HepG2 (cell line): Measurements from ENCODE around the gene AQP12A. TPM values are rescaled to one million over a fixed set of nuclear protein-coding genes. Genes with fewer than 3 reads are reported as not detected.

ENCODE experiments used
- ATAC-seq: fragments of 200-7000 bp; cut with Tn5 transposase; 3 replicates; pipeline ENCODE4 v1.9.1; 2020; ENCODE audit warnings: mild to moderate bottlenecking, moderate library complexity
- BruUV-seq: library from RNA; stranded (reverse); fragments of 400-500 nt; replicated peaks from 2 replicates; lab custom pipeline; 2021; lab: Mats Ljungman, UMichigan
- CTCF ChIA-PET: fragments of 300-600 bp; formaldehyde crosslinking; extraction: SDS; loops from one replicate; lab custom pipeline; 2021; ENCODE audit warnings: low total read pairs, inconsistent platforms, low intra/inter-chr PET ratio; lab: Yijun Ruan, JAX
- POLR2A ChIA-PET: fragments of 350-600 bp; sonication (Branson Sonifier 250); formaldehyde crosslinking; loops from one replicate; lab custom pipeline; 2020; ENCODE audit warnings: antibody characterized with exemption, inconsistent platforms; lab: Yijun Ruan, JAX
- DNase-seq: peaks from one replicate; pipeline ENCODE4 v3.0.0-alpha.2; 2015; ENCODE audit warnings: low spot score
- FAIRE-seq: peaks from 3 replicates; lab custom pipeline; 2011; peaks lifted over from hg19 to GRCh38; lab: Jason Lieb, UNC
- H2AFZ ChIP-seq: one replicate; pipeline ENCODE4 v1.6.1; 2011; ENCODE audit warnings: low read length, inconsistent platforms
- H3K27ac ChIP-seq: fragments of 300-600 bp; 3 replicates; pipeline ENCODE4 v1.8.0; 2011; ENCODE audit warnings: mixed run types, mild to moderate bottlenecking, mixed read lengths, low read length, inconsistent platforms; ENCODE audit not compliant: insufficient read depth; ENCODE audit errors: extremely low read length
- H3K27me3 ChIP-seq, 2 experiments: fragments of 200-600 bp in 1 of 2; 2 replicates in 1 of 2; 3 replicates in 1 of 2; pipeline versions ENCODE4 v1.6.0 to v1.8.0; 2011; ENCODE audit warnings: low read length in 2 of 2, mild to moderate bottlenecking in 2 of 2, moderate library complexity in 2 of 2, inconsistent platforms in 1 of 2; ENCODE audit not compliant: insufficient read depth in 2 of 2, control insufficient read depth in 1 of 2
- H3K36me3 ChIP-seq, 2 experiments: fragments of 200-600 bp in 1 of 2; replicated peaks in 1 of 2; 2 replicates in 1 of 2; 3 replicates in 1 of 2; pipeline versions ENCODE4 v1.5.1 to v1.8.0; 2011; ENCODE audit warnings: low read length in 2 of 2, inconsistent platforms in 1 of 2; ENCODE audit not compliant: insufficient read depth in 2 of 2, control insufficient read depth in 1 of 2
- H3K4me1 ChIP-seq: 2 replicates; pipeline ENCODE4 v1.5.1; 2012; ENCODE audit warnings: low read length, inconsistent platforms; ENCODE audit not compliant: insufficient read depth
- H3K4me2 ChIP-seq: 2 replicates; pipeline ENCODE4 v1.6.0; 2011; ENCODE audit warnings: low read depth, low read length, inconsistent platforms
- H3K4me3 ChIP-seq, 3 experiments: fragments of 200-600 bp in 1 of 3; sonication (generic), shearing (Covaris generic) in 1 of 3; replicated peaks in 1 of 3; 2 replicates each; pipeline ENCODE4 v1.5.1; 2011 to 2016; ENCODE audit warnings: low read length in 3 of 3, inconsistent platforms in 2 of 3, low read depth in 2 of 3, mild to moderate bottlenecking in 2 of 3, control low read depth in 1 of 3, mixed read lengths in 1 of 3; ENCODE audit not compliant: insufficient read depth in 1 of 3
- H3K79me2 ChIP-seq: one replicate; pipeline ENCODE4 v1.6.1; 2011; ENCODE audit warnings: low read length, inconsistent platforms; ENCODE audit not compliant: insufficient read depth
- H3K9ac ChIP-seq: 2 replicates; pipeline ENCODE4 v1.6.0; 2011; ENCODE audit warnings: mild to moderate bottlenecking, low read depth, low read length, inconsistent platforms; ENCODE audit not compliant: insufficient read depth
- H3K9me3 ChIP-seq: 2 replicates; pipeline ENCODE4 v1.5.1; 2012; ENCODE audit warnings: mild to moderate bottlenecking, low read length
- H4K20me1 ChIP-seq: 2 replicates; pipeline ENCODE4 v1.6.0; 2011; ENCODE audit warnings: inconsistent platforms, mild to moderate bottlenecking, low read length, moderate library complexity; ENCODE audit not compliant: insufficient read depth
- AKNA ChIP-seq: sonication (generic); formaldehyde crosslinking; IDR thresholded peaks from 2 replicates; pipeline ENCODE4 v1.4.0; 2020; ENCODE audit warnings: missing genetic modification reagents, borderline replicate concordance
- BCLAF1 ChIP-seq: fragments of 450-650 bp; IDR thresholded peaks from 2 replicates; pipeline ENCODE4 v1.6.1; 2017; ENCODE audit warnings: mild to moderate bottlenecking
- DNMT3B ChIP-seq: conservative IDR thresholded peaks from 2 replicates; pipeline ENCODE4 v1.6.1; 2016; ENCODE audit warnings: missing biosample characterization, control low read depth
- KLF6 ChIP-seq: IDR thresholded peaks from 2 replicates; pipeline ENCODE4 v1.8.0; 2016; ENCODE audit warnings: missing biosample characterization, missing genetic modification reagents
- POGZ ChIP-seq: sonication (generic); formaldehyde crosslinking; IDR thresholded peaks from 2 replicates; pipeline ENCODE4 v1.4.0; 2020; ENCODE audit warnings: mild to moderate bottlenecking, missing genetic modification reagents
- PRMT3 ChIP-seq: sonication (generic); formaldehyde crosslinking; IDR thresholded peaks from 2 replicates; pipeline ENCODE4 v1.8.1; 2022; ENCODE audit warnings: low read depth, mild to moderate bottlenecking, moderate library complexity, missing genetic modification reagents, borderline replicate concordance
- ZNF138 ChIP-seq: sonication (generic); formaldehyde crosslinking; IDR thresholded peaks from 2 replicates; pipeline ENCODE4 v1.5.0; 2020; ENCODE audit warnings: mild to moderate bottlenecking, low read depth, missing genetic modification reagents
- ZNF34 ChIP-seq: sonication (generic); formaldehyde crosslinking; IDR thresholded peaks from 2 replicates; pipeline ENCODE4 v1.4.0; 2020; ENCODE audit warnings: mild to moderate bottlenecking, missing genetic modification reagents, borderline replicate concordance
- WGBS: methylation state at CpG from one replicate; pipeline ENCODE4 v1.1.6; 2017; ENCODE audit warnings: low lambda C conversion rate; 5-methylcytosine and 5-hydroxymethylcytosine counted together
- in situ Hi-C: cut with HindIII; loops from 2 replicates; pipeline ENCODE4 v1.10.0; 2017; ENCODE audit warnings: low pct_unique_long_range_greater_than_20kb; ENCODE audit not compliant: extremely low pct_ligation_motif_present
- intact Hi-C: fragments of 100-400 bp; cut with micrococcal nuclease; formaldehyde crosslinking; loops from one replicate; pipeline ENCODE4 v1.10.0; 2022; ENCODE audit not compliant: unreplicated experiment
- polyA plus RNA-seq, 8 experiments: library from polyadenylated mRNA; depleted of rRNA in 3 of 8; stranded (reverse) in 7 of 8; unstranded in 1 of 8; fragments of >200 nt; fragmentation: Illumina TruSeq in 4 of 8; extraction: Trizol in 4 of 8; gene quantifications; 2 replicates each; pipeline versions ENCODE4 v1.2.1 to v1.2.3, GENCODE V29; 2011 to 2016; ENCODE audit warnings: low read depth in 4 of 8, missing spikeins in 1 of 8, mixed read lengths in 1 of 8; ENCODE audit not compliant: insufficient read depth in 1 of 8
- total RNA-seq, 5 experiments: library from RNA; depleted of rRNA; stranded (reverse); fragments of >200 nt; fragmentation: Illumina TruSeq; extraction: Trizol; gene quantifications; 2 replicates each; pipeline ENCODE4 v1.2.3, GENCODE V29; 2016; ENCODE audit warnings: low read depth in 1 of 5

AQP12A gene
- total and polyA plus RNA-seq, 2 of the 13 experiments (the other 11 are each of a cell fraction or from before 2014, with no cell fraction given): not detected

- 50% methylated on average over 10 of the region's 10 CpGs for WGBS
- ChIA-PET POLR2A (no interaction called here), CTCF (no interaction called here)
- H3K9ac ChIP-seq: no peak overlapping the region
- intact Hi-C loops (loop anchor here (10.0 kb wide), 1 partner anchor 131 kb away; no protein-coding TSS in a partner anchor), in situ Hi-C loops (no loop called here)
- H3K4me1 ChIP-seq: no peaks in the 10 kb centered on the region
- no peak overlapping the region for H3K27ac ChIP-seq
- no peak overlapping the region for H3K4me2 ChIP-seq
- no peak for TF ChIP-seq PRMT3 (CRISPR knock-in tag)
- TF ChIP-seq ZNF138 (CRISPR knock-in tag): no peak
- no peak for TF ChIP-seq POGZ (CRISPR knock-in tag)
- no peak for TF ChIP-seq AKNA (CRISPR knock-in tag)
- no peak for TF ChIP-seq ZNF34 (CRISPR knock-in tag)
- TF ChIP-seq DNMT3B (CRISPR knock-in tag): no peak
- TF ChIP-seq KLF6 (CRISPR knock-in tag): no peak
- no peak for TF ChIP-seq BCLAF1
- H3K9me3 ChIP-seq: no peaks in the 10 kb centered on the region
- peaks cover 45 to 90% of the 10 kb centered on the region in 2 experiments for H3K27me3 ChIP-seq
- FAIRE-seq: no peak
- no peaks in the 10 kb centered on the region; the same call in 1 of the 2 replicates for H4K20me1 ChIP-seq
- H3K36me3 ChIP-seq: no peaks in the 10 kb centered on the region
- no peak overlapping the region for H2AFZ ChIP-seq
- DNase-seq: no peak
- no TSS peak for BruUV-seq
- no peak overlapping the region for H3K4me3 ChIP-seq
- no peaks in the 10 kb centered on the region for H3K79me2 ChIP-seq
- no peak for ATAC-seq
Observed at GRCh38 chr2:240645801-240646175, 45.9 kb upstream of the AQP12A start.
